Spinal cord (tissue), 10 donors: Measurements from ENCODE around the gene RMI2. TPM values are rescaled to one million over a fixed set of nuclear protein-coding genes. Genes with fewer than 3 reads are reported as not detected.
"Not testable (repeated sequence)": the region's sequence is repeated elsewhere in the genome, so short reads cannot be mapped to it uniquely, and the experiment has no call there.

Experiments used
- DNase-seq, 6 donors: peaks; one replicate each; pipeline versions ENCODE4 v3.0.0 to v3.0.0-alpha.2; 2013 to 2015; ENCODE audit warnings: low spot score in 6 of 6, low read depth in 4 of 6
- H3K27ac ChIP-seq: one replicate; pipeline ENCODE4 v1.5.1; 2013; ENCODE audit warnings: low read depth, low read length, control low read depth
- H3K27me3 ChIP-seq: one replicate; pipeline ENCODE4 v1.6.1; 2013; ENCODE audit warnings: low read length; ENCODE audit not compliant: control insufficient read depth, insufficient read depth
- H3K36me3 ChIP-seq: one replicate; pipeline ENCODE4 v1.6.1; 2013; ENCODE audit warnings: low read length; ENCODE audit not compliant: control insufficient read depth, insufficient read depth
- H3K4me1 ChIP-seq: one replicate; pipeline ENCODE4 v1.6.1; 2013; ENCODE audit warnings: low read length; ENCODE audit not compliant: control insufficient read depth, insufficient read depth
- H3K4me3 ChIP-seq: one replicate; pipeline ENCODE4 v1.5.1; 2013; ENCODE audit warnings: low read depth, low read length, control low read depth
- H3K9me3 ChIP-seq: one replicate; pipeline ENCODE4 v1.6.1; 2013; ENCODE audit warnings: low read length; ENCODE audit not compliant: control insufficient read depth, insufficient read depth
- WGBS: methylation state at CpG from one replicate; pipeline ENCODE4 v1.1.5; 2013; ENCODE audit warnings: missing lambda C conversion rate; ENCODE audit not compliant: insufficient coverage; 5-methylcytosine and 5-hydroxymethylcytosine counted together
- long read RNA-seq, 4 donors: transcript quantifications; one replicate each; lab custom pipeline, GENCODE V29; 2026
- polyA plus RNA-seq, 2 donors: library from polyadenylated mRNA; unstranded; fragments of 120-200 nt; gene quantifications; one replicate each; pipeline ENCODE4 v1.2.1, GENCODE V29; 2013; ENCODE audit not compliant: insufficient read length in 2 of 2
- total RNA-seq, 2 donors: library from RNA; depleted of rRNA in 1 of 2; stranded (reverse); fragments of 120-200 nt in 1 of 2; fragments of >200 nt in 1 of 2; gene quantifications; one replicate each; pipeline versions ENCODE4 v1.2.3 to v1.2.4, GENCODE V29; 2013 to 2014
- donor health status: healthy.

Gene RMI2
- total RNA-seq, result 1 to 10 TPM; 5.8 to 5.9 TPM
- 10 to 100 TPM; 10.0 to 11.1 TPM for polyA plus RNA-seq
- long read RNA-seq, donor 1, partial matches to known transcripts, result 0 of 3 reads
- long read RNA-seq, donor 1, other reads (novel, unspliced or antisense), result 0 of 3 reads
- long read RNA-seq, donor 2, partial matches to known transcripts, result 0 of 2 reads
- long read RNA-seq, donor 2, other reads (novel, unspliced or antisense), result 0 of 2 reads
- long read RNA-seq, donor 3, partial matches to known transcripts, result 0 of 3 reads
- long read RNA-seq, donor 3, other reads (novel, unspliced or antisense), result 0 of 3 reads
- long read RNA-seq, donor 4, transcript RMI2-201 (2 exons, 1,457 nt), result major isoform, 11 of 15 reads
- long read RNA-seq, donor 4, partial matches to known transcripts, result 0 of 15 reads
- long read RNA-seq, donor 4, other reads (novel, unspliced or antisense), result 0 of 15 reads

DNA sequence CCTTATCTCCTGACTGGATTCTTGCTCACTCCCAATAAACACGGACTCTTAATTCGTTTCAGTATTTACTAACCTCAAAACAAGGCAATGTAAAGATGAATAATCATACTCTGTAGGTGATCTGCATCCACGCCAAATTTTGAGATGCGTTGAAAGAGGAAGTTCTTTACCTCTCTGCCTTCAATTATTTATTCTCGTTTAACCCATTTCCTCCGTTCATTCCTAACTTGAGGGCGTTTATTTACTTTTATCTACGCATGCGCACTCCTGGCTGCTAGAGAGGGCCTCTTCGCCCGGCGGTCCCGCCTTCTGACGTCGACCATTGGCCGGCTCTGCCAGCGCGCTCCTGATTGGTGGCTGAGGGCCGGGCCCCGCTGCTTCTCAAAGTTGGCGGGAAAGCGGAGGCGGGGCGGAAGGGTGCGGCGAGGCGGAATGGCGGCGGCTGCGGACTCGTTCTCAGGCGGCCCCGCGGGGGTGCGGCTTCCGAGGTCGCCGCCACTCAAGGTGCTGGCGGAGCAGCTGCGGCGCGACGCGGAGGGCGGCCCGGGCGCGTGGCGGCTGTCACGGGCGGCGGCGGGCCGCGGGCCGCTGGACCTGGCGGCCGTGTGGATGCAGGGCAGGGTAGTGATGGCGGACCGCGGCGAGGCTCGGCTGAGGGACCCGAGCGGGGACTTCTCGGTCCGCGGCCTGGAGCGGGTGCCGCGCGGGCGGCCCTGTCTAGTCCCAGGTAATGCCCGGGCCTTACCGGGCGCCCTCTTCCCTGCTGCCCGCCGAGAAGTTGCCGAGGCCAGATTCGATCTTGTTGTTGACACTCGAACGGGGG, at the start of gene RMI2:
Gene RMI2 (plus strand): TSS at position 420 of the 823 bp plus-strand sequence. CDS start 13 bp downstream, at position 433.
- no peaks in the 10 kb centered on the region for H3K27me3 ChIP-seq
- H3K27ac ChIP-seq, result no peak within 1 kb of the TSS
- DNase-seq, result peak; percentile 89 to 99 (median 93)
- H3K4me3 ChIP-seq, result peak within 1 kb of the TSS; percentile 63
- WGBS, result under 1% methylated on average over 80 of the region's 82 CpGs
- no peaks in the 10 kb centered on the region for H3K36me3 ChIP-seq
- H3K4me1 ChIP-seq, result peaks cover 30% of the 10 kb centered on the region
- H3K9me3 ChIP-seq, result no peaks in the 10 kb centered on the region

DNA sequence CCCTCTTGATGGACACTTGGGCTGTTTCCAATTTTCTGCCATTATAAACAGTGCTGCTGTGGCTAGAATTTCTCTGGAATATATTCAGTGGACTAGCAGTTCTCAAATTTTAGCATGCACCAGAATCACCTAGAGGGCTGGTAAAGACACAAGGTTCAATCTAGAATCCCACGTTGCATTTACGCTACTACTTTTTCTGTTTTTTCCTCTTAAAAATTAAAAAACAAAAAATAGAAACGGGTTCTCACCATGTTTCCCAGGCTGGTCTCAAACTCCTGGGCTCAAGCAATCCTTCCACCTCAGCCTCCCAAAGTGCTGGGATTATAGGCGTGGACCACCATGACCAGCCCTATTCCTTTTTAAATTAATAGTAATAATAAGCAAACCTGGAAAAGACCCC, 49.6 kb upstream of the RMI2 start:
- Histone ChIP-seq H3K4me3 (no peak overlapping the region), H3K27ac (no peak overlapping the region), H3K4me1 (peaks cover 10% of the 10 kb centered on the region), H3K27me3 (no peaks in the 10 kb centered on the region), H3K9me3 (no peaks in the 10 kb centered on the region), H3K36me3 (no peaks in the 10 kb centered on the region)
- no peak for DNase-seq
- 90% methylated on average over 2 of the region's 4 CpGs for WGBS

DNA sequence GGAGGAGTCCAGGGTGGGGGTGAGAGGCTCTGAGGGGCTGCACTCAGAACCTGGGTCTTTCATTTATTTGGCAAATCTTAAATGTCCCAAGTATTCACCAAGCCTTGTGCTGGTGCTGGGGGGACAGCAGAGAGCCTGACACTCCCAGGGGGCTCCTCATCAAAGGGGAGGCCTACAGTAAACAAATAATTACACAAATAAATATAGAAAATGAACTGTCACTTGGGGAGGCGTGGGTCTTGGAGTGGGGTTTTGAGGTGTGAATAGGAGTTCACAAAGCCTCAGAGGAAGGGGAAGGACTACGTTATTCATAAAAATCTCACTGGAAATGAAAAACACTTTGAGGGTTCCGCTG, 48.9 kb upstream of the RMI2 start:
- H3K4me3 ChIP-seq, result no peak overlapping the region
- no peak overlapping the region for H3K27ac ChIP-seq
- WGBS, result 80% methylated on average over 1 of the region's 3 CpGs
- peaks cover 10% of the 10 kb centered on the region for H3K4me1 ChIP-seq
- no peak for DNase-seq
- H3K36me3 ChIP-seq, result no peaks in the 10 kb centered on the region
- no peaks in the 10 kb centered on the region for H3K27me3 ChIP-seq
- no peaks in the 10 kb centered on the region for H3K9me3 ChIP-seq

DNA sequence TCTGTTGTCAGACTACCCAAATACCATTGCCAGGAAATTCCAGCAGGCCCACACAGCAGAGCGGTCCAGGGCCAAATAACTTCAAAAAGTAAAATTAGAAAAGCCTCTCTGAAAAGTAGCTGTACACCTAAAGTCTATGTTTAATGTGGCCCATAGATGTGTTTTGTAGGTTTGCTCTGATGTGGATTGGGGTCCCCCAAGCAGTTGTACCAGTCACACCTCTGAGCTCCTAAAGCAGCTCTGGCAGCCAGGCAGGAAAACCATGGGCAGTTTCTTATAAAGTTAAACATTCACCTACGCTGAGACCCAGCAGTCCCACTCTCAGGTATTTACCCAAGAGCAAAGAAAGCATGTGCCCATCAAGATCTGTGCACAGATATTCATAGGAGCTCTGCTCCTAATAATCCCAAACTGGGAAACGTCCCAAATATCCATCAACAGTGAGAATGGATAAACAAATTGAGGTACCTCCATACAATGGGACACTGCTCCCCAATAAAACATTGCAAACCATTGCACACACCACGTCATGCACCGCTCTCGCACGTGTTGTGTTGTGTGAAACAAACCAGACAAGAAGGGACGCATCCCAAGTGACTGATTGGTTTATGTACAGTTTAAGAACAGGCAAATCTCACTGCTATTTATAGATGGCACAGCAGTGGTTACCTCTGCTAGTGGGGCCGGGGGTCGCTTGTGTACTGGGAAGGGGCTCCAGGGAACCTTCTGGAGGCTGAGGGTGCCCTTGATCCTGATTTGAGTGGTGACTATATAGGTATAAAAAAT, 48.4 kb upstream of the RMI2 start:
- Histone ChIP-seq H3K4me1 (peaks cover 10% of the 10 kb centered on the region), H3K36me3 (no peaks in the 10 kb centered on the region), H3K4me3 (peak overlapping the region; percentile 6), H3K27me3 (no peaks in the 10 kb centered on the region), H3K9me3 (no peaks in the 10 kb centered on the region), H3K27ac (no peak overlapping the region)
- 77% methylated on average over 2 of the region's 10 CpGs for WGBS
- no peak for DNase-seq

DNA sequence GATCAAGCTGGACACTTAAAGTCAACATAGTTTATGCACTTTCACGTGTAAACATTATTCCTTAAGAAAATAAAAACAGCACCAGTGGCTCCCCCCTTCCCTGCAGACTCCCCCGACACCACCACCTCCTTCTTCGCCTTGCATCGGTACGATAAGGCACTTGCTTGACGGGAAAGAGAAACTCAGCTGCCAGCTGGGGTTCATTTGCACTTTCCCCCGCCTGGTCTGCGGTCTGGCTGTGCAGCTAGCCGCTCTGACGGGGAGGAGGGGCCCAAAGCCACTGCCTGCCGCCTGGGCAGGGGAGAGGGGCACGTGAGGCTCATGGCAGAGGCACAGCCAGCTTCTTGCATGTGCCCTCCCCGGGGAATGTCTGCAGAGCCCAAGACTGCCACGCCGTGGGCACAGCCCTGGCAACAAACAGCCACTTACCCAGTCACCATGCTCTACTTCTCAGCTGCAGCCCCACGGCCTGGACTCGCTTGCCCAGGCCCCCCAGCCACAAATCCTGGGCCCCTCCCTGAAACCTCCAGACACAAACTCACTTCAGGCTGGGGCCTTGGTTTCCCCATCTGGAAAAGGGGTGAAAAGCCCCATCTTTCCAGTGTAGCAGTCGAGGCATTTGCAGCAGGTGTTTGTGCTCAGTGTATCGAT, 47.6 kb upstream of the RMI2 start:
- Histone ChIP-seq H3K36me3 (no peaks in the 10 kb centered on the region), H3K27me3 (no peaks in the 10 kb centered on the region), H3K9me3 (no peaks in the 10 kb centered on the region), H3K4me3 (peak overlapping the region; percentile 6), H3K4me1 (peaks cover 10% of the 10 kb centered on the region), H3K27ac (no peak overlapping the region)
- 12% methylated on average over 18 of the region's 19 CpGs for WGBS
- DNase-seq, result peak in 4 of 6 donors; percentile 47 to 87 (median 72)

DNA sequence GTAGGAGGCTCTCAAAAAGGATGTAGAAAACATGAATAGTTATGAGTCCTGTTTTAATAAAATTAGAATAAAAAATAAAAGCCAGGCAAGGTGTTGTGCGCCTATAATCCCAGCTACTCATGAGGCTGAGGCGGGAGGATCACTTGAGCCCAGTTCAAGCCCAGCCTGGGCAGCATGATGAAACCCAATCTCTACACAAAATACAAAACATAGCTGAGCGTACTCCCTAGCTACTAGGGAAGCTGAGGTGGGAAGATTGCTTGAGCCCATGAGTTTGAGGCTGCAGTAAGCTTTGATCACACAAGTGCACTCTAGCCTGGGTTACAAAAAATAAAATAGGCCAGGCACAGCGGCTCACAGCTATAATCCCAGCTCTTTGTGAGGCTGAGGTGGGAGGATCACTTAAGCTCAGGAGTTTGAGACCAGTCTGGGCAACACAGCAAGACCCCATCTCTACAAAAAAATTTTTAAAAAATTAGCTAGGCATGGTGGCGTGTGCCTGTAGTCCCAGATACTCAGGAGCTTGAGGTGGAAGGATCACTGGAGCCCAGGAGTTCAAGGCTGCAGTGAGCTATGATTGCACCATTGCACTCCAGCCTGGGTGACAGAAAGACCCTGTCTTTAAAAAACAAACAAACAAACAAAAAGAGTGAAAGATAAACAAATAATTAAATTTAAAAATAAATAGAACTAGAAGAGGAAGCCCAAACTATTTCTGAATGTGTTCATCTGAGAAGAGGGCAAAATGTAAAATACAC, 46.9 kb upstream of the RMI2 start:
- Histone ChIP-seq H3K9me3 (no peaks in the 10 kb centered on the region), H3K27me3 (no peaks in the 10 kb centered on the region), H3K4me3 (no peak overlapping the region), H3K27ac (no peak overlapping the region), H3K36me3 (no peaks in the 10 kb centered on the region), H3K4me1 (peaks cover 10% of the 10 kb centered on the region)
- DNase-seq, result no peak
- 100% methylated on average over 1 of the region's 5 CpGs for WGBS

DNA sequence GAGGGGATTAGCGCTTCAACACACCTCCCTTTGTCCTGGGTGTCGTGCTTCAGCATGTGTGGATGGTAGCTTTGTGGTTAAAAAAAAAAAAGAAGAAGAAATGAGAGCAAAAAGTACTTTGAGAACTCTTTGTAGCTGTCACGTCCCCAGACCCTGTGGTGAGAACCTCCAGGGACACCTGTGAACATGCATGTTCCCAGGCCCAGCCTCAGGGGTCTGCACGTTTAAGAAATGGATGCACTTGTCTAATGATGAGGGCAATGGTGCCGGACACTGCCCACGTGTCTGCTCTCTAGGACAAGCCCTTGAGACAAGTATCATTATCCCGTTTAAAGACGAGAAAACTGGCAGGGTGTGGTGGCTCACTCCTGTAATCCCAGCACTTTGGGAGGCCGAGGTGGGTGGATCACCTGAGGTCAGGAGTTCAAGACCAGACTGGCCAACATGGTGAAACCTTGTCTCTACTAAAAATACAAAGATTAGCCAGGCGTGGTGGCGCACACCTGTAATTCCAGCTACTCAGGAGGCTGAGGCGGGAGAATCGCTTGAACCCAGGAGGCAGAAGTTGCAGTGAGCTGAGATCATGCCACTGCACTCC, 46.2 kb upstream of the RMI2 start:
- H3K4me1 ChIP-seq, H3K9me3 ChIP-seq, H3K27ac ChIP-seq, DNase-seq, H3K4me3 ChIP-seq, H3K36me3 ChIP-seq, H3K27me3 ChIP-seq: not testable (repeated sequence)
- WGBS, result 83% methylated on average over 8 of the region's 13 CpGs

DNA sequence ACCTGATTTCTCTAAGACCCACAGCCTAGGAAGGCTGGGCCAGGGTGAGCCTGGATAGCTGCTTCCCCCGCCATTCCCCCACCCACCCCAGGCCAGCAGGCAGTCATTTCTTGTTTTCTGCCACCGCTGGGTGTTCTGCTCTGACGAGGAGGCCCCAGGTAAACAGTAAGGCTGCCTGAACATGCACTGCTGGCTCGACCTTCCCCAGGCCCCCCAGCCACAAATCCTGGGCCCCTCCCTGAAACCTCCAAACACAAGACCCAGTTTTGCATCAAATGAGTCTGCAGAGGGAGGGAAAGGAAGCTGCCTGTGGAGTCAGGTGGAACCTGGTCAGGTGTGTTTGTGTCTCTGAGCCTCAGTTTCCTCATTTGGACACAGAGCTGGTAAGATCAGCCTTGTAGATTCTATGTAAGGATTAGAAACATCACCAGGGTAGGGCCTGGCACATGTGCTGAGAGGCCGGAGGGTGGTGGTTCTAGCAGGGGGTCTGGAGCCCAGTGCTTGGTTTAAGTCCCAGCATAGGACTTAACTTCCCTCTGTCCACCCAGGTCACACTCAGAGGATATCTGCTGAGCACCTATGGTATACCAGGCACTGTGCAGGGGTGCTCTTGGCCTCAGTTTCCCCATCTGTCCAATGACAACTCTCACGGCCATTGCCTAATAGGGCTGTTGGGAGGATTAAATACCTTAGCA, 45.2 kb upstream of the RMI2 start:
- H3K27me3 ChIP-seq, result no peaks in the 10 kb centered on the region
- DNase-seq, result no peak
- H3K36me3 ChIP-seq, result no peaks in the 10 kb centered on the region
- 83% methylated on average over 6 of the region's 6 CpGs for WGBS
- H3K9me3 ChIP-seq, result no peaks in the 10 kb centered on the region
- peaks cover 10% of the 10 kb centered on the region for H3K4me1 ChIP-seq
- H3K4me3 ChIP-seq, result no peak overlapping the region
- no peak overlapping the region for H3K27ac ChIP-seq
